Measurements from ENCODE around the gene SLC22A23. TPM values are rescaled to one million over a fixed set of nuclear protein-coding genes. Genes with fewer than 3 reads are reported as not detected.
"Not testable (repeated sequence)": the region's sequence is repeated elsewhere in the genome, so short reads cannot be mapped to it uniquely, and the experiment has no call there.

SLC22A23 gene
- total RNA-seq, 1 donor: 18.1 TPM

GRCh38 chr6:3244003-3244831, 212.6 kb downstream of the SLC22A23 start:
- Histone ChIP-seq H4K20me1 (ENCODE audit: insufficient read depth, low read length) (no peaks in the 10 kb centered on the region), H3K4me1 (ENCODE audit: insufficient read depth, low read length) (peaks cover 17% of the 10 kb centered on the region), H3K4me3 (ENCODE audit: insufficient read depth, low read length) (no peak overlapping the region), H3K4me2 (ENCODE audit: insufficient read depth, low read length) (no peak overlapping the region), H3K9me3 (ENCODE audit: low read depth, low read length) (no peaks in the 10 kb centered on the region), H3K27me3 (ENCODE audit: insufficient read depth, low read length) (peaks cover 20% of the 10 kb centered on the region), H3K27ac (ENCODE audit: low read depth, low read length) (no peak overlapping the region), H3K36me3 (ENCODE audit: insufficient read depth, low read length) (no peaks in the 10 kb centered on the region), H3K79me2 (ENCODE audit: insufficient read depth, low read length) (no peaks in the 10 kb centered on the region), H2AFZ (ENCODE audit: low read length) (no peak overlapping the region)
- no peak for DNase-seq (ENCODE audit: insufficient read length, low spot score, missing footprints)
- no peak for TF ChIP-seq CTCF (IDR thresholded peaks at IDR 0.05; ENCODE audit: extremely low read depth, low read depth, low read length)

GRCh38 chr6:3242768-3243167, 214.1 kb downstream of the SLC22A23 start:
- Histone ChIP-seq H3K4me1 (ENCODE audit: insufficient read depth, low read length) (peaks cover 10% of the 10 kb centered on the region), H4K20me1 (ENCODE audit: insufficient read depth, low read length) (no peaks in the 10 kb centered on the region), H3K79me2 (ENCODE audit: insufficient read depth, low read length) (no peaks in the 10 kb centered on the region), H3K4me3 (ENCODE audit: insufficient read depth, low read length) (no peak overlapping the region), H3K4me2 (ENCODE audit: insufficient read depth, low read length) (no peak overlapping the region), H3K9me3 (ENCODE audit: low read depth, low read length) (no peaks in the 10 kb centered on the region), H2AFZ (ENCODE audit: low read length) (no peak overlapping the region), H3K36me3 (ENCODE audit: insufficient read depth, low read length) (no peaks in the 10 kb centered on the region), H3K27ac (ENCODE audit: low read depth, low read length) (no peak overlapping the region), H3K27me3 (ENCODE audit: insufficient read depth, low read length) (peaks cover 24% of the 10 kb centered on the region)
- no peak for TF ChIP-seq CTCF (IDR thresholded peaks at IDR 0.05; ENCODE audit: extremely low read depth, low read depth, low read length)
- no peak for DNase-seq (ENCODE audit: insufficient read length, low spot score, missing footprints)

GRCh38 chr6:3241745-3242144, 215.1 kb downstream of the SLC22A23 start:
- not testable (repeated sequence) for H2AFZ ChIP-seq (ENCODE audit: low read length); H3K36me3 ChIP-seq (ENCODE audit: insufficient read depth, low read length); H3K4me1 ChIP-seq (ENCODE audit: insufficient read depth, low read length); H3K9me3 ChIP-seq (ENCODE audit: low read depth, low read length); H3K4me2 ChIP-seq (ENCODE audit: insufficient read depth, low read length); DNase-seq (ENCODE audit: insufficient read length, low spot score, missing footprints); H4K20me1 ChIP-seq (ENCODE audit: insufficient read depth, low read length); H3K79me2 ChIP-seq (ENCODE audit: insufficient read depth, low read length); H3K27ac ChIP-seq (ENCODE audit: low read depth, low read length); H3K4me3 ChIP-seq (ENCODE audit: insufficient read depth, low read length)
- peaks cover 24% of the 10 kb centered on the region for H3K27me3 ChIP-seq (ENCODE audit: insufficient read depth, low read length)

GRCh38 chr6:3240595-3240994, 216.3 kb downstream of the SLC22A23 start:
- no peak for DNase-seq (ENCODE audit: insufficient read length, low spot score, missing footprints)

More at GRCh38 chr6:3240595-3240994, 216.3 kb downstream of the SLC22A23 start:
- Histone ChIP-seq H3K27ac (ENCODE audit: low read depth, low read length) (no peak overlapping the region), H2AFZ (ENCODE audit: low read length) (no peak overlapping the region), H4K20me1 (ENCODE audit: insufficient read depth, low read length) (no peaks in the 10 kb centered on the region), H3K9me3 (ENCODE audit: low read depth, low read length) (no peaks in the 10 kb centered on the region), H3K4me2 (ENCODE audit: insufficient read depth, low read length) (no peak overlapping the region), H3K79me2 (ENCODE audit: insufficient read depth, low read length) (no peaks in the 10 kb centered on the region), H3K4me1 (ENCODE audit: insufficient read depth, low read length) (peaks cover 4% of the 10 kb centered on the region), H3K4me3 (ENCODE audit: insufficient read depth, low read length) (no peak overlapping the region), H3K36me3 (ENCODE audit: insufficient read depth, low read length) (no peaks in the 10 kb centered on the region), H3K27me3 (ENCODE audit: insufficient read depth, low read length) (peaks cover 33% of the 10 kb centered on the region)
- TF ChIP-seq CTCF (IDR thresholded peaks at IDR 0.05; ENCODE audit: extremely low read depth, low read depth, low read length): no peak

Data from osteoblast (primary cell).